Epithelial cell of esophagus (primary cell): ENCODE measurements around the gene GLMN.
"Not testable (repeated sequence)": the region's sequence is repeated elsewhere in the genome, so short reads cannot be mapped to it uniquely, and the experiment has no call there.

Source experiments
- DNase-seq: peaks from one replicate; pipeline ENCODE4 v3.0.0; 2010; ENCODE audit warnings: low read depth
- H3K4me3 ChIP-seq: 2 replicates; pipeline ENCODE4 v1.5.1; 2011; ENCODE audit warnings: mild to moderate bottlenecking, low read length, control low read depth
- CTCF ChIP-seq: IDR thresholded peaks from 2 replicates; pipeline ENCODE4 v1.5.1; 2011; ENCODE audit warnings: low read depth, mild to moderate bottlenecking, low read length, control low read depth, inconsistent platforms; ENCODE audit not compliant: insufficient read depth; ENCODE audit errors: missing control alignments

Gene GLMN

GRCh38 chr1:92273039-92273438 is 25.7 kb downstream of the GLMN start:
- no peak for DNase-seq
- TF ChIP-seq CTCF: no peak
- no peak overlapping the region for H3K4me3 ChIP-seq

GRCh38 chr1:92262516-92262915 is 36.3 kb downstream of the GLMN start:
- TF ChIP-seq CTCF: no peak
- no peak overlapping the region for H3K4me3 ChIP-seq
- DNase-seq: no peak

GRCh38 chr1:92259350-92259749 is 39.4 kb downstream of the GLMN start:
- DNase-seq: peak; percentile 64
- no peak for TF ChIP-seq CTCF
- H3K4me3 ChIP-seq: no peak overlapping the region

- H3K4me3 ChIP-seq, DNase-seq: not testable (repeated sequence)
These were observed 44.1 kb downstream of the GLMN start for GRCh38 chr1:92254714-92255113.

- no peak for TF ChIP-seq CTCF
- H3K4me3 ChIP-seq: no peak overlapping the region
- DNase-seq: no peak
These were observed 54.4 kb downstream of the GLMN start for GRCh38 chr1:92244376-92244775.

GRCh38 chr1:92240034-92240433 is 58.8 kb downstream of the GLMN start:
- TF ChIP-seq CTCF: no peak
- DNase-seq: peak; percentile 8

GRCh38 chr1:92230736-92231135 is 68.1 kb downstream of the GLMN start:
- TF ChIP-seq CTCF: no peak
- no peak for DNase-seq
- H3K4me3 ChIP-seq: no peak overlapping the region

More at GRCh38 chr1:92240034-92240433, 58.8 kb downstream of the GLMN start:
- no peak overlapping the region for H3K4me3 ChIP-seq

GRCh38 chr1:92228401-92228800 is 70.4 kb downstream of the GLMN start:
- DNase-seq: no peak
- H3K4me3 ChIP-seq: no peak overlapping the region
- no peak for TF ChIP-seq CTCF
